HCT116 (cell line): ENCODE results near the gene SULT2B1.

Source experiments
- RAD21 ChIP-seq: IDR thresholded peaks from 2 replicates; pipeline ENCODE4 v1.6.1; 2012; ENCODE audit warnings: low read depth, mild to moderate bottlenecking
- TCF7L2 ChIP-seq: IDR thresholded peaks from 2 replicates; pipeline ENCODE4 v1.7.0; 2011; ENCODE audit warnings: borderline replicate concordance, inconsistent platforms; ENCODE audit not compliant: insufficient read depth, insufficient read length; ENCODE audit errors: extremely low read depth

- TF ChIP-seq RAD21 (no peak), TCF7L2 (no peak)
Measured at GRCh38 chr19:48575931-48576622, 24.1 kb downstream of the SULT2B1 start.
